ENCODE measurements around the gene CCT8.
A peak's percentile ranks its signal among the peaks of the same experiment; 100 is the strongest.

Gene CCT8

GRCh38 chr21:29073222-29074006 is at the start of gene CCT8:
TSS of gene CCT8 (minus strand) at chr21:29073648. CDS start at chr21:29073590, 58 bp downstream.
- DNase-seq (ENCODE audit: low spot score), result peak; percentile 99

- no peak for DNase-seq (ENCODE audit: low spot score)
Measured at GRCh38 chr21:29121759-29122158, 48.3 kb upstream of the CCT8 start.

- DNase-seq (ENCODE audit: low spot score), result no peak
Measured at GRCh38 chr21:29117372-29117955, 44.0 kb upstream of the CCT8 start.

- no peak for DNase-seq (ENCODE audit: low spot score)
Measured at GRCh38 chr21:29115899-29116298, 42.5 kb upstream of the CCT8 start.

GRCh38 chr21:29114765-29115500 is 41.5 kb upstream of the CCT8 start:
- peak; percentile 8 for DNase-seq (ENCODE audit: low spot score)

GRCh38 chr21:29105218-29105617 is 31.8 kb upstream of the CCT8 start:
- no peak for DNase-seq (ENCODE audit: low spot score)

- DNase-seq (ENCODE audit: low spot score), result no peak
Measured at GRCh38 chr21:29104239-29104708, 30.8 kb upstream of the CCT8 start.

- no peak for DNase-seq (ENCODE audit: low spot score)
Measured at GRCh38 chr21:29102791-29103257, 29.4 kb upstream of the CCT8 start.

GRCh38 chr21:29098156-29098555 is 24.7 kb upstream of the CCT8 start:
- no peak for DNase-seq (ENCODE audit: low spot score)

GRCh38 chr21:29096218-29097015 is 23.0 kb upstream of the CCT8 start:
- DNase-seq (ENCODE audit: low spot score), result no peak

GRCh38 chr21:29092102-29092959 is 18.9 kb upstream of the CCT8 start:
- no peak for DNase-seq (ENCODE audit: low spot score)

GRCh38 chr21:29091033-29091432 is 17.6 kb upstream of the CCT8 start:
- DNase-seq (ENCODE audit: low spot score), result no peak

GRCh38 chr21:29085106-29085752 is 11.8 kb upstream of the CCT8 start:
- no peak for DNase-seq (ENCODE audit: low spot score)

- no peak for DNase-seq (ENCODE audit: low spot score)
Measured at GRCh38 chr21:29084372-29084771, 10.9 kb upstream of the CCT8 start.

- DNase-seq (ENCODE audit: low spot score), result no peak
Measured at GRCh38 chr21:29083306-29083705, 9.9 kb upstream of the CCT8 start.

- no peak for DNase-seq (ENCODE audit: low spot score)
Measured at GRCh38 chr21:29082046-29082815, 8.8 kb upstream of the CCT8 start.

- DNase-seq (ENCODE audit: low spot score), result no peak
Measured at GRCh38 chr21:29080454-29080941, 7.0 kb upstream of the CCT8 start.

- peak; percentile 86 for DNase-seq (ENCODE audit: low spot score)
Measured at GRCh38 chr21:29078869-29079767, 5.7 kb upstream of the CCT8 start.
